Endothelial cell of umbilical vein (primary cell): Measurements from ENCODE around the gene RNF145. TPM values are rescaled to one million over a fixed set of nuclear protein-coding genes. Genes with fewer than 3 reads are reported as not detected.

ENCODE experiments used
- BruUV-seq: library from RNA; stranded (reverse); fragments of 400-500 nt; replicated peaks from 2 replicates; lab custom pipeline; 2021; lab: Mats Ljungman, UMichigan
- CTCF ChIA-PET: fragments of 300-600, 350-600 bp; sonication (Branson Sonifier 250); formaldehyde crosslinking; loops from one replicate; lab custom pipeline; 2021; ENCODE audit warnings: antibody characterized with exemption, inconsistent platforms; lab: Charles Lee
- POLR2A ChIA-PET: fragments of 300-600, 350-600 bp; sonication (Branson Sonifier 250); formaldehyde crosslinking; loops from one replicate; lab custom pipeline; 2021; ENCODE audit warnings: antibody characterized with exemption, inconsistent platforms; lab: Charles Lee
- DNase-seq: peaks from one replicate; pipeline ENCODE4 v3.0.0-alpha.2; 2011; ENCODE audit warnings: low read depth, low spot score
- FAIRE-seq: peaks from 2 replicates; lab custom pipeline; 2011; peaks lifted over from hg19 to GRCh38; lab: Jason Lieb, UNC
- H2AFZ ChIP-seq: 2 replicates; pipeline ENCODE4 v1.6.0; 2012; ENCODE audit warnings: low read depth, low read length, control low read depth, inconsistent platforms
- H3K27ac ChIP-seq: 2 replicates; pipeline ENCODE4 v1.5.1; 2011; ENCODE audit warnings: low read depth, mild to moderate bottlenecking, control low read depth, low read length, moderate library complexity; ENCODE audit not compliant: insufficient read depth
- H3K27me3 ChIP-seq, 2 experiments: 2 replicates each; pipeline versions ENCODE4 v1.6.0 to v1.6.1; 2011; ENCODE audit warnings: low read length in 2 of 2, mixed read lengths in 1 of 2; ENCODE audit not compliant: control insufficient read depth in 2 of 2, insufficient read depth in 2 of 2
- H3K36me3 ChIP-seq, 2 experiments: 2 replicates in 1 of 2; 3 replicates in 1 of 2; pipeline ENCODE4 v1.5.1; 2011; ENCODE audit warnings: low read length in 2 of 2, mild to moderate bottlenecking in 1 of 2, moderate library complexity in 1 of 2; ENCODE audit not compliant: control insufficient read depth in 2 of 2, insufficient read depth in 2 of 2; ENCODE audit errors: extremely low read depth in 1 of 2
- H3K4me1 ChIP-seq: 3 replicates; pipeline ENCODE4 v1.5.1; 2011; ENCODE audit warnings: mild to moderate bottlenecking, low read length; ENCODE audit not compliant: control insufficient read depth, insufficient read depth; ENCODE audit errors: extremely low read depth
- H3K4me2 ChIP-seq: 2 replicates; pipeline ENCODE4 v1.6.1; 2011; ENCODE audit warnings: low read length, control low read depth, mixed read lengths; ENCODE audit not compliant: insufficient read depth
- H3K4me3 ChIP-seq, 3 experiments: fragments of 200-600 bp in 1 of 3; sonication (generic), shearing (Covaris generic) in 1 of 3; replicated peaks in 1 of 3; 2 replicates each; pipeline ENCODE4 v1.5.1; 2011 to 2016; ENCODE audit warnings: control low read depth in 3 of 3, low read length in 3 of 3, mild to moderate bottlenecking in 2 of 3, inconsistent platforms in 1 of 3, low read depth in 1 of 3, moderate library complexity in 1 of 3; ENCODE audit not compliant: insufficient read depth in 1 of 3
- H3K79me2 ChIP-seq: 2 replicates; pipeline ENCODE4 v1.6.0; 2012; ENCODE audit warnings: low read length, inconsistent platforms; ENCODE audit not compliant: control insufficient read depth, insufficient read depth
- H3K9ac ChIP-seq: replicated peaks from 2 replicates; pipeline ENCODE3; 2011; ENCODE audit warnings: low read length, control low read depth; ENCODE audit not compliant: insufficient read depth; ENCODE audit errors: extremely low read depth
- H3K9me1 ChIP-seq: replicated peaks from 3 replicates; pipeline ENCODE4 v1.6.0; 2011; ENCODE audit warnings: mild to moderate bottlenecking, low read length; ENCODE audit not compliant: control insufficient read depth, insufficient read depth; ENCODE audit errors: extremely low read depth
- H3K9me3 ChIP-seq: replicated peaks from 2 replicates; pipeline ENCODE4 v1.5.1; 2012; ENCODE audit warnings: low read length, inconsistent platforms; ENCODE audit not compliant: control insufficient read depth, insufficient read depth
- H4K20me1 ChIP-seq: replicated peaks from 2 replicates; pipeline ENCODE3; 2011; ENCODE audit warnings: mild to moderate bottlenecking, low read length; ENCODE audit not compliant: control insufficient read depth, insufficient read depth; ENCODE audit errors: extremely low read depth
- CTCF ChIP-seq, 2 donors: IDR thresholded peaks; 1 replicate in 1 of 2; 2 replicates in 1 of 2; pipeline ENCODE4 v1.5.1; 2011; ENCODE audit warnings: low read length in 2 of 2, mild to moderate bottlenecking in 2 of 2, moderate library complexity in 2 of 2, control low read depth in 1 of 2, inconsistent platforms in 1 of 2, low read depth in 1 of 2; ENCODE audit not compliant: insufficient read depth in 1 of 2; ENCODE audit errors: extremely low read depth in 1 of 2
- EZH2 ChIP-seq: IDR thresholded peaks from 2 replicates; pipeline ENCODE4 v1.6.1; 2012; ENCODE audit warnings: borderline replicate concordance, low read depth, mild to moderate bottlenecking, moderate library complexity, low read length, inconsistent platforms; ENCODE audit not compliant: severe bottlenecking
- FOS ChIP-seq: IDR thresholded peaks from 2 replicates; pipeline ENCODE4 v1.6.1; 2011; ENCODE audit warnings: mild to moderate bottlenecking, low read length, moderate library complexity, borderline replicate concordance; ENCODE audit not compliant: insufficient read depth
- GATA2 ChIP-seq: IDR thresholded peaks from 2 replicates; pipeline ENCODE4 v1.7.0; 2011; ENCODE audit warnings: low read depth, mild to moderate bottlenecking, moderate library complexity, mixed read lengths, low read length; ENCODE audit not compliant: insufficient read length, insufficient read depth
- JUN ChIP-seq: IDR thresholded peaks from 2 replicates; pipeline ENCODE4 v1.6.1; 2011; ENCODE audit warnings: borderline replicate concordance, low read depth; ENCODE audit not compliant: insufficient read length, insufficient read depth
- MYC ChIP-seq: IDR thresholded peaks from one replicate; pipeline ENCODE4 v1.6.1; 2011; ENCODE audit warnings: mild to moderate bottlenecking, low read depth, low read length
- POLR2A ChIP-seq: IDR thresholded peaks from 2 replicates; pipeline ENCODE4 v1.6.1; 2012; ENCODE audit warnings: low read depth, mild to moderate bottlenecking, control low read depth, low read length
- POLR2AphosphoS5 ChIP-seq: IDR thresholded peaks from 2 replicates; pipeline ENCODE4 v1.6.1; 2012; ENCODE audit warnings: low read depth, mild to moderate bottlenecking, control low read depth, low read length, moderate library complexity; ENCODE audit not compliant: insufficient read depth
- dilution Hi-C: fragments of 300-500 bp; cut with MboI; formaldehyde crosslinking; loops from one replicate; pipeline ENCODE4 v1.15.0; 2019; ENCODE audit warnings: low sequenced_read_pairs; ENCODE audit not compliant: extremely low pct_ligation_motif_present
- intact Hi-C: fragments of 100-400 bp; cut with micrococcal nuclease; formaldehyde crosslinking; loops from one replicate; pipeline ENCODE4 v1.10.0; 2022
- polyA plus RNA-seq, 4 experiments: library from polyadenylated mRNA; depleted of rRNA in 3 of 4; stranded (reverse) in 3 of 4; unstranded in 1 of 4; fragments of >200 nt; gene quantifications; 2 replicates each; pipeline versions ENCODE4 v1.2.1 to v1.2.3, GENCODE V29; 2011 to 2012; ENCODE audit warnings: missing spikeins in 1 of 4
- total RNA-seq: library from RNA; stranded (reverse); gene quantifications from 2 replicates; pipeline ENCODE4 v1.2.3, GENCODE V29; 2021
- TF ChIP-seq, protein P1 (sequence below): IDR thresholded peaks from 2 replicates; pipeline ENCODE4 v1.6.1; 2011; ENCODE audit not compliant: insufficient read depth, insufficient read length

Gene RNF145
- total and polyA plus RNA-seq, 2 donors (not counting 3 experiments of a cell fraction or from before 2014, with no cell fraction given) = 39.4 to 62.3 TPM

DNA sequence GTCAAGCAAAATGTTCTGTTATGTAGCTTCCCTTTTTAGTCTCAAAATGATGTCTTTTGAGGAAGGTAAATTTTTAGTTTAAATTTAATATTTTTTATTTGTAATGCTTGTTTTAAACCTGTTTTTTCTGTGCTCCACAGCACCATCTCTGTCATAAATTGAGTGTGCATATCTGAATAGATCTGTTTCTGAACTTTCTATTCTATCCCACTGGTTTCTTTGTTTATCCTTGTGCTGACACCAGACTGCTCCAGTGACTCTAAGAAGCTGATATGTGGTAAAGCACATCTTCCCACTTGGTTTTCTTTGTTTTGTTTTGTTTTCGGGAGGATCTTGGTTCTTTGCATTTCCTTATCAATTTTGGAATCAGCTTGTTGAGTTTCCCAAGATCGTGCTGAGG lies 7.1 kb upstream of the RNF145 start:
- no peak overlapping the region for H3K4me3 ChIP-seq
- POLR2A ChIA-PET = no interaction called here
- dilution Hi-C loops (no loop called here), intact Hi-C loops (no loop called here)
- TF ChIP-seq, protein P1, sequence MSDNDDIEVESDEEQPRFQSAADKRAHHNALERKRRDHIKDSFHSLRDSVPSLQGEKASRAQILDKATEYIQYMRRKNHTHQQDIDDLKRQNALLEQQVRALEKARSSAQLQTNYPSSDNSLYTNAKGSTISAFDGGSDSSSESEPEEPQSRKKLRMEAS = no peak
- TF ChIP-seq POLR2AphosphoS5 (no peak), FOS (no peak), CTCF (IDR thresholded peaks at IDR 0.05; ENCODE audit: extremely low read depth in 1 of 2, insufficient read depth in 1 of 2, low read depth in 1 of 2, low read length in 2 of 2) (no peak), MYC (no peak), POLR2A (no peak), EZH2 (no peak), GATA2 (no peak), JUN (no peak)
- no TSS peak for BruUV-seq
- H4K20me1 ChIP-seq = no peaks in the 10 kb centered on the region
- no peak overlapping the region for H3K4me2 ChIP-seq
- no peak overlapping the region for H3K9ac ChIP-seq
- CTCF ChIA-PET = interaction anchor here (0.9 to 1.5 kb wide), 2 partner anchors 9 to 60 kb away, joined by 4 to 8 read pairs; no protein-coding TSS in a partner anchor
- FAIRE-seq (no peak), DNase-seq (no peak)
- no peaks in the 10 kb centered on the region for H3K4me1 ChIP-seq
- no peak overlapping the region for H3K27ac ChIP-seq
- H2AFZ ChIP-seq = no peak overlapping the region
- peaks cover 0 to 6% of the 10 kb centered on the region in 2 experiments for H3K27me3 ChIP-seq
- no peaks in the 10 kb centered on the region for H3K79me2 ChIP-seq
- H3K36me3 ChIP-seq = no peaks in the 10 kb centered on the region
- H3K9me1 ChIP-seq = no peaks in the 10 kb centered on the region
- no peaks in the 10 kb centered on the region for H3K9me3 ChIP-seq
